ENCODE measurements around the gene GSG1.

- TF ChIP-seq, protein P1, sequence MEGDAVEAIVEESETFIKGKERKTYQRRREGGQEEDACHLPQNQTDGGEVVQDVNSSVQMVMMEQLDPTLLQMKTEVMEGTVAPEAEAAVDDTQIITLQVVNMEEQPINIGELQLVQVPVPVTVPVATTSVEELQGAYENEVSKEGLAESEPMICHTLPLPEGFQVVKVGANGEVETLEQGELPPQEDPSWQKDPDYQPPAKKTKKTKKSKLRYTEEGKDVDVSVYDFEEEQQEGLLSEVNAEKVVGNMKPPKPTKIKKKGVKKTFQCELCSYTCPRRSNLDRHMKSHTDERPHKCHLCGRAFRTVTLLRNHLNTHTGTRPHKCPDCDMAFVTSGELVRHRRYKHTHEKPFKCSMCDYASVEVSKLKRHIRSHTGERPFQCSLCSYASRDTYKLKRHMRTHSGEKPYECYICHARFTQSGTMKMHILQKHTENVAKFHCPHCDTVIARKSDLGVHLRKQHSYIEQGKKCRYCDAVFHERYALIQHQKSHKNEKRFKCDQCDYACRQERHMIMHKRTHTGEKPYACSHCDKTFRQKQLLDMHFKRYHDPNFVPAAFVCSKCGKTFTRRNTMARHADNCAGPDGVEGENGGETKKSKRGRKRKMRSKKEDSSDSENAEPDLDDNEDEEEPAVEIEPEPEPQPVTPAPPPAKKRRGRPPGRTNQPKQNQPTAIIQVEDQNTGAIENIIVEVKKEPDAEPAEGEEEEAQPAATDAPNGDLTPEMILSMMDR (IDR thresholded peaks at IDR 0.05 in 2 of 3, conservative IDR thresholded peaks at IDR 0.05 in 1 of 3; ENCODE audit: borderline replicate concordance in 1 of 3, insufficient read depth in 1 of 3, low read depth in 2 of 3, low read length in 2 of 3), result no peak
- TF ChIP-seq REST (IDR thresholded peaks at IDR 0.05; ENCODE audit: low read depth) (no peak), POLR2A (IDR thresholded peaks at IDR 0.05; ENCODE audit: borderline replicate concordance, extremely low read depth, insufficient read depth, insufficient read length) (no peak), ELF1 (IDR thresholded peaks at IDR 0.05; ENCODE audit: borderline replicate concordance, low read depth) (no peak), EZH2 (IDR thresholded peaks at IDR 0.05) (no peak), POLR2AphosphoS5 (IDR thresholded peaks at IDR 0.05; ENCODE audit: low read depth, low read length) (no peak), SIN3A (IDR thresholded peaks at IDR 0.05; ENCODE audit: low read depth) (no peak), JUND (IDR thresholded peaks at IDR 0.05) (no peak), EZH2phosphoT487 (IDR thresholded peaks at IDR 0.05; ENCODE audit: borderline replicate concordance) (no peak), CEBPB (IDR thresholded peaks at IDR 0.05; ENCODE audit: low read depth) (no peak), SRF (IDR thresholded peaks at IDR 0.05; ENCODE audit: low read depth) (no peak)
- TF ChIP-seq, protein P2, sequence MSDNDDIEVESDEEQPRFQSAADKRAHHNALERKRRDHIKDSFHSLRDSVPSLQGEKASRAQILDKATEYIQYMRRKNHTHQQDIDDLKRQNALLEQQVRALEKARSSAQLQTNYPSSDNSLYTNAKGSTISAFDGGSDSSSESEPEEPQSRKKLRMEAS (IDR thresholded peaks at IDR 0.05), result no peak
Measured at GRCh38 chr12:13149411-13149810, 45.9 kb upstream of the GSG1 start.
